ENCODE results near the gene RAB40C.

The RAB40C gene

GRCh38 chr16:633336-634050 lies 43.6 kb downstream of the RAB40C start:
- DNase-seq: no peak

GRCh38 chr16:634051-634670 lies 44.3 kb downstream of the RAB40C start:
- no peak for DNase-seq

- no peak for DNase-seq
These were observed 45.1 kb downstream of the RAB40C start for GRCh38 chr16:634996-635395.

- no peak for DNase-seq
These were observed 45.8 kb downstream of the RAB40C start for GRCh38 chr16:635573-636205.

GRCh38 chr16:636206-637080 lies 46.6 kb downstream of the RAB40C start, which contains the start of gene METTL26:
METTL26 (minus strand) TSS chr16:636305; CDS start chr16:636290, 15 bp downstream.
- DNase-seq: peak; percentile 76

- no peak for DNase-seq
These were observed 47.5 kb downstream of the RAB40C start for GRCh38 chr16:637081-638018.

- DNase-seq: no peak
These were observed 48.2 kb downstream of the RAB40C start for GRCh38 chr16:638034-638543.

- no peak for DNase-seq
These were observed 49.0 kb downstream of the RAB40C start for GRCh38 chr16:638836-639235.

- DNase-seq: no peak
These were observed 50.7 kb downstream of the RAB40C start for GRCh38 chr16:640614-641013.

GRCh38 chr16:641326-642188 lies 51.7 kb downstream of the RAB40C start, which contains the start of gene MCRIP2:
MCRIP2 (plus strand) TSS chr16:641828; CDS start chr16:641992, 164 bp downstream.
- peak; percentile 33 for DNase-seq

GRCh38 chr16:642189-643049 lies 52.6 kb downstream of the RAB40C start:
- no peak for DNase-seq

- no peak for DNase-seq
These were observed 53.1 kb downstream of the RAB40C start for GRCh38 chr16:643050-643368.

GRCh38 chr16:644556-644955 lies 54.7 kb downstream of the RAB40C start:
- DNase-seq: no peak

- DNase-seq: no peak
These were observed 56.2 kb downstream of the RAB40C start for GRCh38 chr16:645852-646678.

- no peak for DNase-seq
These were observed 56.9 kb downstream of the RAB40C start for GRCh38 chr16:646679-647172.

GRCh38 chr16:647173-647902 lies 57.5 kb downstream of the RAB40C start:
- no peak for DNase-seq

- peak; percentile 9 for DNase-seq
These were observed 58.4 kb downstream of the RAB40C start for GRCh38 chr16:648071-648780.
